DMS153 treated with DMSO at 0.1 percent for 48 hours (cell line): ENCODE measurements around the gene PEX5L.

Experiments used
- DNase-seq: peaks from one replicate; lab custom pipeline; 2025; ENCODE audit not compliant: unreplicated experiment; lab: John Stamatoyannopoulos, UW

Gene PEX5L

DNA sequence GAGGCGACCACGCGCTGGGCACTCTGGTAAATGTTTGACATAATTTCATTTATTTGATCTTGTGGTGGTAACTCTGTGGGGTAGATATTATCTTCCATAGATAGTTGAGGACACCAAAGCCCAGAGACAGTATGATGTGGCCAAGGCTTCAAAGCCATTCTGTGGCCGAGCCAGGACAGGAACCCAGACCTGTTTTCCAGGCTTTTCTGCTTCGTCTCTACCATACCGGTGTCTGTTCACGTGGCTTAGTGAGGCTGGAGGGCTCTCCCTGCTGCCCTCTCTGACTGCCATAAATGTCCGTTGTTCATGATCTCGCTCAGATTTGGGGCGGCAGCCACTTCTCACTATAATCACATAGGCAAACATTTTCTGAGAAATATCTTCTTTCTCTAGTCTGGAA is 134.7 kb downstream of the PEX5L start:
- DNase-seq: no peak

DNA sequence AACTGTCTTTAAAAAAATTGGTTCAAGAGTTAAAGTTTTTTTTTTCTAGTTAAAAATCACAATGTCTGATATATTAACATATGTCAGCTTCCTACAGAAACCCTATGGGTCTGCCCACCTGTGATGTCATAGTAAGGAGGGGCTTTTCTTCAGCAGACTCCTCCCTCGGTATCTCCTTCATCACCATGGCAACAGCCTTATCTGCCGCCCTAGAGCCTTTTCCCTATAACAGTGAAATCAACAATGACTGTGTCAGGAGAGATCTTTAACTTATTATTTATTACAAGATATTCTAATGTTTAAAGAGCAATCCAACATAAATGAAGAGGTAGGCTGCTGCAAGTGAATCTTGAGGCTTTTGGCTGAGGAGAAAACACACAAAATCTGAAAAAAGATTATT is 138.7 kb downstream of the PEX5L start:
- no peak for DNase-seq

- no peak for DNase-seq
These were observed 139.5 kb downstream of the PEX5L start for GRCh38 chr3:179897231-179897630.

- DNase-seq: no peak
These were observed 140.2 kb downstream of the PEX5L start for GRCh38 chr3:179896507-179896906.

- DNase-seq: no peak
These were observed 141.4 kb downstream of the PEX5L start for GRCh38 chr3:179895330-179895729.

- no peak for DNase-seq
These were observed 149.3 kb downstream of the PEX5L start for GRCh38 chr3:179887295-179887943.

- no peak for DNase-seq
These were observed 150.8 kb downstream of the PEX5L start for GRCh38 chr3:179885950-179886349.

GRCh38 chr3:179884136-179884535 is 152.6 kb downstream of the PEX5L start:
- no peak for DNase-seq

DNA sequence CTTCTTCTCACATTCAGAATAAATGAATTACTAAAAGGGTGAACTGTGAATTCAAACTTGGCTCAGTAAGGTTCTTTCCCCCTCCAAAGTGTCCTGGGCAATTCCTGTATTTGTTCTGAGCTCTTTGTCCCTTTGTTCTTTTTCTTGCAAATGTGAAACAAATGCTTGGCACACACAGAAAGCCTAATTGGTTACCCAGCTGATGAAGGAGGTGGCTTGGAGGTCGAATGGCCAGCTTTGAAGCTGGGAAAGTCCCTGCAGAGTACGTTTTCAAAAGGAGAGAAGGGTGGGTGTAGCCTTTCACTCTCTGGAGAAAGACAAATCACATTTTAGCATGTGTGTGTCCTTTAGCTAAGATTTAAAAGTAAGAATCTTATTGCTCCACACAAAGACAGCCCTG is 154.4 kb downstream of the PEX5L start:
- no peak for DNase-seq

DNA sequence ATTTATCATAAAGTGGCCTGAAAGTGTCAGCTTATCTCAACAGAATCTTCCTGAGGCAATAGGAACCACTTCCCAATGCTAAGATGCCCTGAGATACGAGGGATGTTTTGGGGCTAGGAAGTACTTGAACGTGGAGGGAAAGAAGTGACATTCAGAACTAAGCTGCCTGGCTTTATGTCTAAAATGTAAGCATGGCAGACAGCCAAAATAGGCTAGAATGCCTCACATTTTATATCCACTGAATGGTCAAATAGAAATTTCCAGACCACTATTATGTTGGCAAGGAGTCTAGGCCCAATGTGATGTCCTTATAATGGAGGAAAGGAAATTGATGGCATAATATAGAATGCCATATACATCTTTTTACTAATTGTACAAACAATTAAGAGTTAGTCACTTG is 154.9 kb downstream of the PEX5L start:
- DNase-seq: no peak

- no peak for DNase-seq
These were observed 155.9 kb downstream of the PEX5L start for GRCh38 chr3:179880868-179881267.

DNA sequence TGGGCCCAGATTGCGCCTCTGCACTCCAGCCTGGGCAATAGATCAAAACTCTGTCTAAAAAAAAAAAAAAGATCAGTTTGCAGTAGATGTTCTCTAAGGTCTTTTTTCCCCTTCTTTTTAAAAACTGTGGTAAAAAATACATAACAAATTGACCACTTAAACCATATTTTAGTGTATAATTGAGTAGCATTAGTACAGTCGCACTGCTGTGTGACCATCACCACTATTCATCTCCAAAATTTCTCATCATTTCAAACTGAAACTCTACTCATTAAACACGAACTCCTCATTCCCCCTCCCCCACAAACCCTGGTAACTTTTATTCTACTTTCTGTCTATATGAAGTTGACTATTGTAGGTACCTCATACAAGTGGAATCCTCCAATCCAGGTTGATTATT is 160.3 kb downstream of the PEX5L start:
- DNase-seq: no peak

- no peak for DNase-seq
These were observed 163.9 kb downstream of the PEX5L start for GRCh38 chr3:179872842-179873241.

DNA sequence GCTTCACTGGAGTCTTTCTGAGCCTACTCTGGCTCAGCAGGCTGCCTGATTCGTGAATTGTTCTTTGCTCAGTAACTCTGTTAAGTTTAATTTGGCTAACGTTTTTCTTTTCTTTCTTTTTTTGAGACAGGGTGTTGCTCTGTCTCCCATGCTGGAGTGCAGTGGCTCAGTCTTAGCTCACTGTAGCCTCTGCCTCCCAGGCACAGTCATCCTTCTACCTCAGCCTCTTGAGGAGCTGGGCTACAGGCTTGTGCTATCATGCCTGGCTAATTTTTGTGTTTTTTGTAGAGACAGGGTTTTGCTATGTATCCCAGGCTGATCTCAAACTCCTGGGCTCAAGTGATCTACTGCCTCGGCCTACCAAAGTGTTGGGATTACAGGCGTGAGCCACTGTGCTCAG is 165.0 kb downstream of the PEX5L start:
- no peak for DNase-seq

DNA sequence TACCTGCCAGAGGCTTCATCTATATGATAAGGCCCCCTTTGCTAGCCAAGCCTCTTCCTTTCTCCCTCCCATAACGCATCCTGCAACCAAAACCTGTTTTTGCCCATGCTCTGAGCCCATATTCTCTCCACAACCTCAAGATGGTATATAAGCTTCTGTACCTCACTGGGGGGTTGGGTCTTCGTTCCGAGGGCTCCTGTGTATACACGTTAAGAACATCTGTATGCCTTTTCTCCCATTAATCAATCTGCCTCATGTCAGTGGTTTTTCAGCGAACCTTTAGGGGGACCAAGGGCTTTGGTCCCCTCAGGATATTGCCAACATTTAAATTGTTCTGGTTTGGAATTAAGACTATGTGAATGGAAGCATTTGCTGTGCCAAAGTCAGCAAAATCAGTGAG is 168.0 kb downstream of the PEX5L start:
- DNase-seq: no peak

DNA sequence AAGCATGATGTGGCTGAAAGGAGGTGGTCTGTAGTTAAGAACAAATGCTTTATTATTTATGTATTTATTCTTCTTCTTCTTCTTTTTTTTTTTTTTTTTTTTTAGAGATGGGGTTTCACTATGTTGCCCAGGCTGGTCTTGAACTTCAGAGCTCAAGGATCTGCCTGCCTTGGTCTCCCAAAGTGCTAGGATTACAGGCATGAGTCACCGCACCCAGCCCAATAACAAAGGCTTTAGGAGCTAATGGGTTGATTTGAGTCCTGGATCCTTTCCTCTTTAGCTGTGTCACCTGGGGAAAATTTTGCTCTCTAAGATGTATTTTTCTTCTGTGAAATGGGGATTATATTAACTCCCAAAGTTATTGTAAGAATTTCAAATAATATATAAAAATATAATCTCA is 168.8 kb downstream of the PEX5L start:
- DNase-seq: no peak

- no peak for DNase-seq
These were observed 170.8 kb downstream of the PEX5L start for GRCh38 chr3:179865861-179866505.

GRCh38 chr3:179861953-179862352 is 174.8 kb downstream of the PEX5L start:
- DNase-seq: no peak

DNA sequence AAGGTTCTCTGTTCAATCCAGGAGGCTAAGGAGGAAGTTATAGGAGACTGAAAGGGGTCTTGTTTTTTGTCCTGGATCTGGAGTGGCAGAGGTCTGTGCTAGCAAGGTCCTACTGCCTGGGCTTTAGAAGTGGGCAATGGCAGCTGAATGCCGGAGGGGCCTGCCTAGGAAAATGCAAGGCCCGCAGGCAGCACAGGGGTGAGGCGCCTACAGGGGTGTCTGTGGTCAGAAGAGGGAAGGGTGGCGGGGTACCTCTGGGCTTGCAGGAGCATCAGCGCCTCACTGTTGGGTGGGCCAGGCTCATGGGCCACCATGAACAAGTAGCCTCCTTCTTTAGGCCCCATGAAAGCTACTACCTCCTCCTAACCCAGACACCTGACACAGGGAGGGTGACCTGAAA is 175.4 kb downstream of the PEX5L start:
- DNase-seq: no peak

- no peak for DNase-seq
These were observed 176.2 kb downstream of the PEX5L start for GRCh38 chr3:179860275-179861107.

DNA sequence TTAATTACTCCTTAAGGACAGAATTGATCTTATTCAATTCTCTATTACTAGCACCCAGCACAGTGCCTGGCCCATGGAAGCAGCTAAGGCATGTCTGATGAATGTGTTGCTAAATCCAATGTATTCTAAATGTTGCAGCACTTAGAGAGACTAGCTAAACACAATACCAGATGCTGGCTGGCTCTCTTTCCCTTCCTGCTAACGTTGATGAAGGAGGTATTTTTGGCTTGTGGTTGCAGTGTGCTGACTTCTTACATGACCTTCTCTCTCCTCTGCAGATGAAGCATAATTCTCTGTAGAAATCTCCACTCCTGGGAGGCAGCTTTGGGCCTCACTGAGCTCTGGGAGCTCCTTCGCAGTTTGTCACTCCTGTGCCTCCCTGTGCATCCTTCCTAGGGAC is 183.6 kb downstream of the PEX5L start:
- DNase-seq: no peak
